ENCODE results near the gene ZNF513. TPM values are rescaled to one million over a fixed set of nuclear protein-coding genes. Genes with fewer than 3 reads are reported as not detected.

Gene ZNF513
- total and polyA plus RNA-seq, 2 donors (not counting 1 experiment from before 2014, with no cell fraction given) = 29.0 to 36.8 TPM

DNA sequence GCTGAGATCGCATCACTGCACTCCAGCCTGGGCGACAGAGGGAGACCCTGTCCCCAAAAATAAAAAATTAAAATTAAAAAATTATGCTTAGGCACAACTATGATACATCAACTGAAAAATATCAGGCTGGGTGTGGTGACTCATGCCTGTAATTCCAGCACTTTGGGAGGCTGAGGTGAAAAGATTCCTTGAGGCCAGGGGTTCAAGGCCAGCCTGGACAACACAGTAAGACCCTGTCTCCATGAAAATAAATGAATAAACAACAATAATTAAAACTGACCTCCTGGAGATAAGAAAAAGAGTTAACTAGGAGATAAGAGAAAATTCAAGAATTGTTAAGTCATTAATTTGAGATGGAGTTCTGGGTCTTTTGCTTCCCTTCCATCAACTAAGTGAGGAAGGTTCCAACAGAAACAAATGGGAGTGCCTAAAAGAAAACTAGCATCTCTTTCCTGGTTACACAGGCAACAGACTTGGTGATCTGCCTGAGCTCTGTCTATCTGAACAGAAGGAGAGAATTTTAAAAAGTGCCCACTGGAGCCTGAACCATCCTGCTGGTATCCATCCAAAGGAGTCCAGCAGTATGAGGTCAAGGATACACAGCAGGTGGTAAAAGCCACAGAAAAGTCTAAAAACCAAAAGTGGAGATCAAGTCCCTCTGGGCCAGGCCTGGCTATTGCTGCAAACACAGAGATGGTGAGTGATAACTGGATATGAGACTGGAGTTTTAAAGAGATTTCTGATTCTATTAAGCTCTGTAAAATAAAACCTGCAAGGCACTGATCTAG lies 20.0 kb upstream of the ZNF513 start:
- POLR2A ChIA-PET = no interaction called here
- Histone ChIP-seq H3K9me3 (ENCODE audit: control extremely low read depth in 1 of 3, control insufficient read depth in 2 of 3, insufficient read depth in 1 of 3, low read length in 2 of 3) (no peaks in the 10 kb centered on the region), H3K4me1 (ENCODE audit: control insufficient read depth in 2 of 2, insufficient read depth in 2 of 2, low read length in 2 of 2) (peaks cover 0 to 2% of the 10 kb centered on the region in 2 donors), H3K4me3 (ENCODE audit: control extremely low read depth in 1 of 5, extremely low read depth in 1 of 5, insufficient read depth in 1 of 5, low read depth in 2 of 5, low read length in 4 of 5) (no peak overlapping the region), H3K27me3 (replicated peaks in 1 of 4; ENCODE audit: control extremely low read depth in 1 of 4, control insufficient read depth in 3 of 4, insufficient read depth in 4 of 4, low read length in 3 of 4) (no peaks in the 10 kb centered on the region), H3K36me3 (replicated peaks in 1 of 2; ENCODE audit: control extremely low read depth in 1 of 2, control insufficient read depth in 1 of 2, extremely low read depth in 1 of 2, insufficient read depth in 2 of 2, low read length in 1 of 2) (peaks cover 2 to 7% of the 10 kb centered on the region in 2 experiments), H2AFZ (ENCODE audit: insufficient read depth, low read depth, low read length, poor library complexity, severe bottlenecking) (no peak overlapping the region), H3K4me2 (replicated peaks; ENCODE audit: low read depth, low read length, poor library complexity, severe bottlenecking) (no peak overlapping the region), H3K9ac (ENCODE audit: low read length) (no peak overlapping the region), H3K79me2 (ENCODE audit: control insufficient read depth, insufficient read depth, low read length) (peaks cover 98% of the 10 kb centered on the region), H3K27ac (ENCODE audit: low read length in 2 of 2) (no peak overlapping the region), H4K20me1 (ENCODE audit: control insufficient read depth, insufficient read depth, low read length, poor library complexity, severe bottlenecking) (peaks cover 42% of the 10 kb centered on the region)
- intact Hi-C loops (cut with micrococcal nuclease) = loop anchor here (10.0 kb wide), 1 partner anchor 186 kb away; the partner anchor contains the start of genes ATRAID, CAD and SLC5A6
- DNase-seq = no peak
- no CpG with 5 or more reads among the region's 2 CpGs for WGBS (ENCODE audit: insufficient coverage)
- Mint-ChIP-seq H3K4me1 (peaks cover 18% of the 10 kb centered on the region), H3K27ac (no peak overlapping the region), H3K27me3 (no peaks in the 10 kb centered on the region), H3K4me3 (no peak overlapping the region), H3K9me3 (ENCODE audit: insufficient read depth) (no peaks in the 10 kb centered on the region)
- no peak for TF ChIP-seq EZH2 (IDR thresholded peaks at IDR 0.05; ENCODE audit: borderline replicate concordance, insufficient read depth, low read depth, low read length, poor library complexity, severe bottlenecking)
- TF ChIP-seq, protein P1, sequence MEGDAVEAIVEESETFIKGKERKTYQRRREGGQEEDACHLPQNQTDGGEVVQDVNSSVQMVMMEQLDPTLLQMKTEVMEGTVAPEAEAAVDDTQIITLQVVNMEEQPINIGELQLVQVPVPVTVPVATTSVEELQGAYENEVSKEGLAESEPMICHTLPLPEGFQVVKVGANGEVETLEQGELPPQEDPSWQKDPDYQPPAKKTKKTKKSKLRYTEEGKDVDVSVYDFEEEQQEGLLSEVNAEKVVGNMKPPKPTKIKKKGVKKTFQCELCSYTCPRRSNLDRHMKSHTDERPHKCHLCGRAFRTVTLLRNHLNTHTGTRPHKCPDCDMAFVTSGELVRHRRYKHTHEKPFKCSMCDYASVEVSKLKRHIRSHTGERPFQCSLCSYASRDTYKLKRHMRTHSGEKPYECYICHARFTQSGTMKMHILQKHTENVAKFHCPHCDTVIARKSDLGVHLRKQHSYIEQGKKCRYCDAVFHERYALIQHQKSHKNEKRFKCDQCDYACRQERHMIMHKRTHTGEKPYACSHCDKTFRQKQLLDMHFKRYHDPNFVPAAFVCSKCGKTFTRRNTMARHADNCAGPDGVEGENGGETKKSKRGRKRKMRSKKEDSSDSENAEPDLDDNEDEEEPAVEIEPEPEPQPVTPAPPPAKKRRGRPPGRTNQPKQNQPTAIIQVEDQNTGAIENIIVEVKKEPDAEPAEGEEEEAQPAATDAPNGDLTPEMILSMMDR (IDR thresholded peaks at IDR 0.05) = no peak
- no peak for ATAC-seq (ENCODE audit: low read depth)
- CTCF ChIA-PET = no interaction called here

DNA sequence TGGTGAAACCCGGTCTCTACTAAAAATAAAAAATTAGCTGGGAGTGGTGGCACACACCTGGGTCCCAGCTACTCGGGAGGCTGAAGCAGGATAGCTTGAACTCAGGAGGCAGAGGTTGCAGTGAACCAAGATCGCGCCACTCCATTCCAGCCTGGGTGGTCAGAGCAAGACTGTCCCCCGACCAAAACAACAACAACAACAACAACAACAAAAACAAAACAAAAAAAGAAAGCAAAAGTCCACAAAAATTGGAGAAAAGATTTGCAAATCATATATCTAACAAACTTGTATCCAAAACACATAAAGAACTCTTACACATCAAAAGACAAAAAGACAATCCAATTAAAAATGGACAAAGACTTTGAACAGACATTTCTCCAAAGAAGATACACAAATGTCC lies 18.4 kb upstream of the ZNF513 start:
- ChIA-PET CTCF (no interaction called here), POLR2A (no interaction called here)
- Mint-ChIP-seq H3K27me3 (no peaks in the 10 kb centered on the region), H3K4me3 (no peak overlapping the region), H3K27ac (peak overlapping the region; percentile 26), H3K4me1 (peaks cover 18% of the 10 kb centered on the region), H3K9me3 (ENCODE audit: insufficient read depth) (no peaks in the 10 kb centered on the region)
- no peak overlapping the region for H3K4me2 ChIP-seq (replicated peaks; ENCODE audit: low read depth, low read length, poor library complexity, severe bottlenecking)
- DNase-seq (no peak), ATAC-seq (ENCODE audit: low read depth) (no peak)
- H3K36me3 ChIP-seq (replicated peaks in 1 of 2; ENCODE audit: control extremely low read depth in 1 of 2, control insufficient read depth in 1 of 2, extremely low read depth in 1 of 2, insufficient read depth in 2 of 2, low read length in 1 of 2) = peaks cover 2% of the 10 kb centered on the region in 2 experiments
- H3K9me3 ChIP-seq (ENCODE audit: control extremely low read depth in 1 of 3, control insufficient read depth in 2 of 3, insufficient read depth in 1 of 3, low read length in 2 of 3) = no peaks in the 10 kb centered on the region
- TF ChIP-seq, protein P1 (IDR thresholded peaks at IDR 0.05) = no peak
- no peak for TF ChIP-seq EZH2 (IDR thresholded peaks at IDR 0.05; ENCODE audit: borderline replicate concordance, insufficient read depth, low read depth, low read length, poor library complexity, severe bottlenecking)
- H3K4me3 ChIP-seq (ENCODE audit: control extremely low read depth in 1 of 5, extremely low read depth in 1 of 5, insufficient read depth in 1 of 5, low read depth in 2 of 5, low read length in 4 of 5) = no peak overlapping the region
- H3K9ac ChIP-seq (ENCODE audit: low read length) = no peak overlapping the region
- H3K27me3 ChIP-seq (replicated peaks in 1 of 4; ENCODE audit: control extremely low read depth in 1 of 4, control insufficient read depth in 3 of 4, insufficient read depth in 4 of 4, low read length in 3 of 4) = no peaks in the 10 kb centered on the region
- H3K4me1 ChIP-seq (ENCODE audit: control insufficient read depth in 2 of 2, insufficient read depth in 2 of 2, low read length in 2 of 2) = peaks cover 0 to 2% of the 10 kb centered on the region in 2 donors
- H3K79me2 ChIP-seq (ENCODE audit: control insufficient read depth, insufficient read depth, low read length) = peaks cover 98% of the 10 kb centered on the region
- intact Hi-C loops (cut with micrococcal nuclease) = no loop called here
- WGBS (ENCODE audit: insufficient coverage) = 96% methylated on average over 4 of the region's 5 CpGs
- no peak overlapping the region for H2AFZ ChIP-seq (ENCODE audit: insufficient read depth, low read depth, low read length, poor library complexity, severe bottlenecking)
- peaks cover 42% of the 10 kb centered on the region for H4K20me1 ChIP-seq (ENCODE audit: control insufficient read depth, insufficient read depth, low read length, poor library complexity, severe bottlenecking)
- H3K27ac ChIP-seq (ENCODE audit: low read length in 2 of 2) = no peak overlapping the region
